Large intestine (tissue), 12 donors: ENCODE results near the gene TLE5. TPM values are rescaled to one million over a fixed set of nuclear protein-coding genes. Genes with fewer than 3 reads are reported as not detected.
A peak's percentile ranks its signal among the peaks of the same experiment; 100 is the strongest.

Source experiments
- DNase-seq, 2 donors: peaks; one replicate each; pipeline versions ENCODE4 v3.0.0 to v3.0.0-alpha.2; 2013
- H3K27ac ChIP-seq: one replicate; pipeline ENCODE4 v1.5.1; 2013; ENCODE audit warnings: low read length
- H3K27me3 ChIP-seq: 2 replicates; pipeline ENCODE4 v1.6.1; 2013; ENCODE audit warnings: low read length; ENCODE audit not compliant: control insufficient read depth, insufficient read depth
- H3K36me3 ChIP-seq: 2 replicates; pipeline ENCODE4 v1.6.1; 2013; ENCODE audit warnings: low read length; ENCODE audit not compliant: control insufficient read depth, insufficient read depth
- H3K4me1 ChIP-seq: one replicate; pipeline ENCODE4 v1.6.1; 2013; ENCODE audit warnings: low read length; ENCODE audit not compliant: control insufficient read depth, insufficient read depth
- H3K4me3 ChIP-seq: one replicate; pipeline ENCODE4 v1.5.1; 2013; ENCODE audit warnings: low read length
- H3K9me3 ChIP-seq: one replicate; pipeline ENCODE4 v1.6.1; 2013; ENCODE audit warnings: mild to moderate bottlenecking, low read depth, low read length, moderate library complexity; ENCODE audit not compliant: control insufficient read depth
- WGBS: methylation state at CpG from one replicate; pipeline ENCODE4 v1.1.5; 2013; ENCODE audit warnings: low lambda C conversion rate; ENCODE audit not compliant: insufficient coverage; 5-methylcytosine and 5-hydroxymethylcytosine counted together
- long read RNA-seq, 11 donors: transcript quantifications; one replicate each; lab custom pipeline, GENCODE V29; 2026
- polyA plus RNA-seq: library from polyadenylated mRNA; unstranded; fragments of 120-200 nt; gene quantifications from one replicate; pipeline ENCODE4 v1.2.1, GENCODE V29; 2013

The TLE5 gene
- 335 TPM for polyA plus RNA-seq
- long read RNA-seq, donor 1, transcript AES-201 (7 exons, 1,884 nt): minor isoform, 6 of 63 reads
- long read RNA-seq, donor 1, transcript AES-202 (7 exons, 1,608 nt): major isoform, 34 of 63 reads
- long read RNA-seq, donor 1, transcript AES-205 (2 exons, 367 nt): minor isoform, 5 of 63 reads
- long read RNA-seq, donor 1, transcript AES-207 (6 exons, 942 nt): minor isoform, 6 of 63 reads
- long read RNA-seq, donor 1, partial matches to known transcripts: 5 of 63 reads
- long read RNA-seq, donor 1, other reads (novel, unspliced or antisense): 5 of 63 reads
- long read RNA-seq, donor 2, transcript AES-202 (7 exons, 1,608 nt): major isoform, 96 of 110 reads
- long read RNA-seq, donor 2, partial matches to known transcripts: 0 of 110 reads
- long read RNA-seq, donor 2, other reads (novel, unspliced or antisense): 0 of 110 reads
- long read RNA-seq, donor 3: 0 reads
- long read RNA-seq, donor 4, transcript AES-202 (7 exons, 1,608 nt): major isoform, 7 of 10 reads
- long read RNA-seq, donor 4, partial matches to known transcripts: 0 of 10 reads
- long read RNA-seq, donor 4, other reads (novel, unspliced or antisense): 0 of 10 reads
- long read RNA-seq, donor 5, transcript AES-207 (6 exons, 942 nt): minor isoform, 5 of 112 reads
- long read RNA-seq, donor 5, transcript AES-202 (7 exons, 1,608 nt): major isoform, 86 of 112 reads
- long read RNA-seq, donor 5, partial matches to known transcripts: 0 of 112 reads
- long read RNA-seq, donor 5, other reads (novel, unspliced or antisense): 11 of 112 reads
- long read RNA-seq, donor 6, transcript AES-202 (7 exons, 1,608 nt): major isoform, 84 of 116 reads
- long read RNA-seq, donor 6, transcript AES-210 (3 exons, 1,100 nt): minor isoform, 5 of 116 reads
- long read RNA-seq, donor 6, transcript AES-205 (2 exons, 367 nt): minor isoform, 13 of 116 reads
- long read RNA-seq, donor 6, partial matches to known transcripts: 6 of 116 reads
- long read RNA-seq, donor 6, other reads (novel, unspliced or antisense): 0 of 116 reads
- long read RNA-seq, donor 7, transcript AES-202 (7 exons, 1,608 nt): major isoform, 64 of 99 reads
- long read RNA-seq, donor 7, transcript AES-205 (2 exons, 367 nt): minor isoform, 10 of 99 reads
- long read RNA-seq, donor 7, transcript AES-207 (6 exons, 942 nt): minor isoform, 8 of 99 reads
- long read RNA-seq, donor 7, partial matches to known transcripts: 15 of 99 reads
- long read RNA-seq, donor 7, other reads (novel, unspliced or antisense): 0 of 99 reads
- long read RNA-seq, donor 8, transcript AES-205 (2 exons, 367 nt): minor isoform, 23 of 146 reads
- long read RNA-seq, donor 8, transcript AES-202 (7 exons, 1,608 nt): major isoform, 106 of 146 reads
- long read RNA-seq, donor 8, partial matches to known transcripts: 6 of 146 reads
- long read RNA-seq, donor 8, other reads (novel, unspliced or antisense): 0 of 146 reads
- long read RNA-seq, donor 9, transcript AES-205 (2 exons, 367 nt): minor isoform, 19 of 107 reads
- long read RNA-seq, donor 9, transcript AES-202 (7 exons, 1,608 nt): major isoform, 63 of 107 reads
- long read RNA-seq, donor 9, transcript AES-207 (6 exons, 942 nt): minor isoform, 6 of 107 reads
- long read RNA-seq, donor 9, partial matches to known transcripts: 13 of 107 reads
- long read RNA-seq, donor 9, other reads (novel, unspliced or antisense): 0 of 107 reads
- long read RNA-seq, donor 10, transcript AES-207 (6 exons, 942 nt): minor isoform, 11 of 121 reads
- long read RNA-seq, donor 10, transcript AES-202 (7 exons, 1,608 nt): major isoform, 77 of 121 reads
- long read RNA-seq, donor 10, transcript AES-201 (7 exons, 1,884 nt): minor isoform, 6 of 121 reads
- long read RNA-seq, donor 10, transcript AES-205 (2 exons, 367 nt): minor isoform, 14 of 121 reads
- long read RNA-seq, donor 10, partial matches to known transcripts: 5 of 121 reads
- long read RNA-seq, donor 10, other reads (novel, unspliced or antisense): 5 of 121 reads
- long read RNA-seq, donor 11, transcript AES-205 (2 exons, 367 nt): minor isoform, 10 of 71 reads
- long read RNA-seq, donor 11, transcript AES-202 (7 exons, 1,608 nt): major isoform, 48 of 71 reads
- long read RNA-seq, donor 11, partial matches to known transcripts: 0 of 71 reads
- long read RNA-seq, donor 11, other reads (novel, unspliced or antisense): 0 of 71 reads

- Histone ChIP-seq H3K27me3 (no peaks in the 10 kb centered on the region), H3K4me1 (peaks cover 31% of the 10 kb centered on the region), H3K36me3 (peaks cover 27% of the 10 kb centered on the region), H3K27ac (peak within 1 kb of the TSS; percentile 89), H3K4me3 (peak within 1 kb of the TSS; percentile 96), H3K9me3 (no peaks in the 10 kb centered on the region)
- 0% methylated on average over 1 of the region's 111 CpGs for WGBS
- peak; percentile 60 to 74 for DNase-seq
These were observed at the start of gene TLE5 for GRCh38 chr19:3062165-3063105. Gene TLE5 (minus strand): TSS chr19:3062495. CDS start chr19:3062200, 295 bp downstream.

GRCh38 chr19:3111586-3112247, 49.4 kb upstream of the TLE5 start:
- H3K27ac ChIP-seq: no peak overlapping the region
- H3K36me3 ChIP-seq: peaks cover 68% of the 10 kb centered on the region
- no peaks in the 10 kb centered on the region for H3K27me3 ChIP-seq
- no CpG with 5 or more reads among the region's 17 CpGs for WGBS
- no peak for DNase-seq
- no peak overlapping the region for H3K4me3 ChIP-seq
- H3K4me1 ChIP-seq: peaks cover 22% of the 10 kb centered on the region
- peaks cover 4% of the 10 kb centered on the region for H3K9me3 ChIP-seq

- no peaks in the 10 kb centered on the region for H3K27me3 ChIP-seq
- H3K27ac ChIP-seq: no peak overlapping the region
- DNase-seq: no peak
- 83% methylated on average over 2 of the region's 37 CpGs for WGBS
- H3K9me3 ChIP-seq: peaks cover 3% of the 10 kb centered on the region
- H3K36me3 ChIP-seq: peaks cover 63% of the 10 kb centered on the region
- H3K4me3 ChIP-seq: no peak overlapping the region
- H3K4me1 ChIP-seq: peaks cover 36% of the 10 kb centered on the region
These were observed 48.0 kb upstream of the TLE5 start for GRCh38 chr19:3110126-3110825.

GRCh38 chr19:3109491-3109890, 47.2 kb upstream of the TLE5 start:
- H3K4me1 ChIP-seq: peaks cover 44% of the 10 kb centered on the region
- H3K27me3 ChIP-seq: no peaks in the 10 kb centered on the region
- no peak overlapping the region for H3K4me3 ChIP-seq
- no CpG with 5 or more reads among the region's 22 CpGs for WGBS
- peaks cover 55% of the 10 kb centered on the region for H3K36me3 ChIP-seq
- peaks cover 3% of the 10 kb centered on the region for H3K9me3 ChIP-seq
- H3K27ac ChIP-seq: no peak overlapping the region
- DNase-seq: no peak

GRCh38 chr19:3108775-3109174, 46.5 kb upstream of the TLE5 start:
- peak in 1 of 2 donors; percentile 57 for DNase-seq
- no peak overlapping the region for H3K4me3 ChIP-seq
- no CpG with 5 or more reads among the region's 5 CpGs for WGBS
- peak overlapping the region; percentile 96 for H3K27ac ChIP-seq
- H3K27me3 ChIP-seq: no peaks in the 10 kb centered on the region
- peaks cover 3% of the 10 kb centered on the region for H3K9me3 ChIP-seq
- H3K4me1 ChIP-seq: peaks cover 48% of the 10 kb centered on the region
- H3K36me3 ChIP-seq: peaks cover 48% of the 10 kb centered on the region

GRCh38 chr19:3107658-3108057, 45.4 kb upstream of the TLE5 start:
- Histone ChIP-seq H3K27ac (peak overlapping the region; percentile 96), H3K4me3 (peak overlapping the region; percentile 18), H3K9me3 (peaks cover 3% of the 10 kb centered on the region), H3K36me3 (peaks cover 40% of the 10 kb centered on the region), H3K4me1 (peaks cover 55% of the 10 kb centered on the region), H3K27me3 (no peaks in the 10 kb centered on the region)
- WGBS: no CpG with 5 or more reads among the region's 7 CpGs
- DNase-seq: no peak

GRCh38 chr19:3106509-3107141, 44.3 kb upstream of the TLE5 start:
- Histone ChIP-seq H3K4me1 (peaks cover 66% of the 10 kb centered on the region), H3K27ac (peak overlapping the region; percentile 96), H3K9me3 (peaks cover 2% of the 10 kb centered on the region), H3K4me3 (no peak overlapping the region), H3K27me3 (no peaks in the 10 kb centered on the region), H3K36me3 (peaks cover 34% of the 10 kb centered on the region)
- no peak for DNase-seq
- WGBS: no CpG with 5 or more reads among the region's 17 CpGs
